Activated CD4-positive, alpha-beta T cell treated with anti-CD3 and anti-CD28 coated beads for 24 hours (primary cell): Measurements from ENCODE around the gene EIF3F.
"Not testable (repeated sequence)": the region's sequence is repeated elsewhere in the genome, so short reads cannot be mapped to it uniquely, and the experiment has no call there.

ENCODE experiments used
- DNase-seq, 2 donors: peaks; one replicate each; pipeline ENCODE4 v3.0.0-alpha.2; 2020; ENCODE audit warnings: low read depth in 2 of 2

Gene EIF3F

GRCh38 chr11:7986768-7987559 is at the start of gene EIF3F:
Gene EIF3F, plus strand, starts transcription at chr11:7987337. Its CDS starts 16 bp downstream, at chr11:7987353.
- DNase-seq = peak; percentile 73 to 87

GRCh38 chr11:7941146-7941545 is 46.0 kb upstream of the EIF3F start:
- no peak for DNase-seq

- no peak for DNase-seq
Measured at GRCh38 chr11:7941608-7942007, 45.5 kb upstream of the EIF3F start, which contains the start of gene OR10A3. Gene OR10A3, minus strand, starts transcription at chr11:7941708. Its CDS starts 2,188 bp downstream, at chr11:7939520.

- DNase-seq = no peak
Measured at GRCh38 chr11:7944123-7944522, 43.0 kb upstream of the EIF3F start.

- no peak for DNase-seq
Measured at GRCh38 chr11:7949934-7950333, 37.2 kb upstream of the EIF3F start.

- DNase-seq = no peak
Measured at GRCh38 chr11:7955191-7955590, 31.9 kb upstream of the EIF3F start.

- no peak for DNase-seq
Measured at GRCh38 chr11:7964261-7964660, 22.9 kb upstream of the EIF3F start.

- no peak for DNase-seq
Measured at GRCh38 chr11:7964873-7965272, 22.3 kb upstream of the EIF3F start.

- no peak for DNase-seq
Measured at GRCh38 chr11:7965386-7965785, 21.8 kb upstream of the EIF3F start, which contains the start of gene NLRP10. Gene NLRP10, minus strand, starts transcription at chr11:7965447. Its CDS starts 1,952 bp downstream, at chr11:7963495.

- no peak for DNase-seq
Measured at GRCh38 chr11:7967097-7967496, 20.0 kb upstream of the EIF3F start.

- DNase-seq = no peak
Measured at GRCh38 chr11:7967826-7968225, 19.3 kb upstream of the EIF3F start.

- no peak for DNase-seq
Measured at GRCh38 chr11:7968686-7969085, 18.5 kb upstream of the EIF3F start.

GRCh38 chr11:7969756-7970646 is 17.1 kb upstream of the EIF3F start:
- DNase-seq = no peak

GRCh38 chr11:7971846-7972245 is 15.3 kb upstream of the EIF3F start:
- no peak for DNase-seq

- no peak for DNase-seq
Measured at GRCh38 chr11:7973011-7973410, 14.1 kb upstream of the EIF3F start.

- no peak for DNase-seq
Measured at GRCh38 chr11:7974668-7975067, 12.5 kb upstream of the EIF3F start.

- no peak for DNase-seq
Measured at GRCh38 chr11:7977232-7977917, 9.8 kb upstream of the EIF3F start.

GRCh38 chr11:7981619-7982157 is 5.4 kb upstream of the EIF3F start:
- no peak for DNase-seq

- no peak for DNase-seq
Measured at GRCh38 chr11:7982582-7983119, 4.5 kb upstream of the EIF3F start.

- no peak for DNase-seq
Measured at GRCh38 chr11:7983832-7984590, 3.1 kb upstream of the EIF3F start.

- not testable (repeated sequence) for DNase-seq
Measured at GRCh38 chr11:7987560-7987883, 385 bp downstream of the EIF3F start.
